GM10847 (cell line): ENCODE measurements around the gene SLC1A2.

Experiments
- POLR2A ChIP-seq: IDR thresholded peaks from 2 replicates; pipeline ENCODE4 v1.6.1; 2011; ENCODE audit not compliant: insufficient read length; ENCODE audit errors: extremely low read depth

Gene SLC1A2

GRCh38 chr11:35337136-35337913, 82.0 kb downstream of the SLC1A2 start:
- no peak for TF ChIP-seq POLR2A

GRCh38 chr11:35336726-35337125, 82.6 kb downstream of the SLC1A2 start:
- TF ChIP-seq POLR2A: no peak

- no peak for TF ChIP-seq POLR2A
These were observed 84.1 kb downstream of the SLC1A2 start for GRCh38 chr11:35335226-35335625.

- no peak for TF ChIP-seq POLR2A
These were observed 84.8 kb downstream of the SLC1A2 start for GRCh38 chr11:35334385-35335090.

- no peak for TF ChIP-seq POLR2A
These were observed 86.8 kb downstream of the SLC1A2 start for GRCh38 chr11:35332524-35332923.

- no peak for TF ChIP-seq POLR2A
These were observed 88.4 kb downstream of the SLC1A2 start for GRCh38 chr11:35330931-35331330.

- no peak for TF ChIP-seq POLR2A
These were observed 89.0 kb downstream of the SLC1A2 start for GRCh38 chr11:35330156-35330889.

GRCh38 chr11:35327829-35328228, 91.5 kb downstream of the SLC1A2 start:
- no peak for TF ChIP-seq POLR2A

GRCh38 chr11:35326266-35326879, 93.0 kb downstream of the SLC1A2 start:
- no peak for TF ChIP-seq POLR2A

GRCh38 chr11:35324981-35325380, 94.4 kb downstream of the SLC1A2 start:
- TF ChIP-seq POLR2A: no peak

GRCh38 chr11:35324183-35324886, 95.0 kb downstream of the SLC1A2 start:
- TF ChIP-seq POLR2A: no peak

GRCh38 chr11:35323076-35323868, 96.1 kb downstream of the SLC1A2 start:
- no peak for TF ChIP-seq POLR2A

- no peak for TF ChIP-seq POLR2A
These were observed 96.9 kb downstream of the SLC1A2 start for GRCh38 chr11:35322318-35322979.
